Measurements from ENCODE around the gene MTPN. TPM values are rescaled to one million over a fixed set of nuclear protein-coding genes. Genes with fewer than 3 reads are reported as not detected.

MTPN gene
- total and polyA plus RNA-seq, 10 of the 15 experiments (the other 5 are each of a cell fraction or from before 2014, with no cell fraction given) = 38.7 to 146 (median 85.4) TPM

GRCh38 chr7:135980665-135981180, 3.6 kb upstream of the MTPN start (continued):
- TF ChIP-seq, protein P1, sequence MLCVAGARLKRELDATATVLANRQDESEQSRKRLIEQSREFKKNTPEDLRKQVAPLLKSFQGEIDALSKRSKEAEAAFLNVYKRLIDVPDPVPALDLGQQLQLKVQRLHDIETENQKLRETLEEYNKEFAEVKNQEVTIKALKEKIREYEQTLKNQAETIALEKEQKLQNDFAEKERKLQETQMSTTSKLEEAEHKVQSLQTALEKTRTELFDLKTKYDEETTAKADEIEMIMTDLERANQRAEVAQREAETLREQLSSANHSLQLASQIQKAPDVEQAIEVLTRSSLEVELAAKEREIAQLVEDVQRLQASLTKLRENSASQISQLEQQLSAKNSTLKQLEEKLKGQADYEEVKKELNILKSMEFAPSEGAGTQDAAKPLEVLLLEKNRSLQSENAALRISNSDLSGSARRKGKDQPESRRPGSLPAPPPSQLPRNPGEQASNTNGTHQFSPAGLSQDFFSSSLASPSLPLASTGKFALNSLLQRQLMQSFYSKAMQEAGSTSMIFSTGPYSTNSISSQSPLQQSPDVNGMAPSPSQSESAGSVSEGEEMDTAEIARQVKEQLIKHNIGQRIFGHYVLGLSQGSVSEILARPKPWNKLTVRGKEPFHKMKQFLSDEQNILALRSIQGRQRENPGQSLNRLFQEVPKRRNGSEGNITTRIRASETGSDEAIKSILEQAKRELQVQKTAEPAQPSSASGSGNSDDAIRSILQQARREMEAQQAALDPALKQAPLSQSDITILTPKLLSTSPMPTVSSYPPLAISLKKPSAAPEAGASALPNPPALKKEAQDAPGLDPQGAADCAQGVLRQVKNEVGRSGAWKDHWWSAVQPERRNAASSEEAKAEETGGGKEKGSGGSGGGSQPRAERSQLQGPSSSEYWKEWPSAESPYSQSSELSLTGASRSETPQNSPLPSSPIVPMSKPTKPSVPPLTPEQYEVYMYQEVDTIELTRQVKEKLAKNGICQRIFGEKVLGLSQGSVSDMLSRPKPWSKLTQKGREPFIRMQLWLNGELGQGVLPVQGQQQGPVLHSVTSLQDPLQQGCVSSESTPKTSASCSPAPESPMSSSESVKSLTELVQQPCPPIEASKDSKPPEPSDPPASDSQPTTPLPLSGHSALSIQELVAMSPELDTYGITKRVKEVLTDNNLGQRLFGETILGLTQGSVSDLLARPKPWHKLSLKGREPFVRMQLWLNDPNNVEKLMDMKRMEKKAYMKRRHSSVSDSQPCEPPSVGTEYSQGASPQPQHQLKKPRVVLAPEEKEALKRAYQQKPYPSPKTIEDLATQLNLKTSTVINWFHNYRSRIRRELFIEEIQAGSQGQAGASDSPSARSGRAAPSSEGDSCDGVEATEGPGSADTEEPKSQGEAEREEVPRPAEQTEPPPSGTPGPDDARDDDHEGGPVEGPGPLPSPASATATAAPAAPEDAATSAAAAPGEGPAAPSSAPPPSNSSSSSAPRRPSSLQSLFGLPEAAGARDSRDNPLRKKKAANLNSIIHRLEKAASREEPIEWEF (IDR thresholded peaks at IDR 0.05; ENCODE audit: insufficient replicate concordance, low read depth, low read length) = no peak
- no peak for TF ChIP-seq RAD51 (IDR thresholded peaks at IDR 0.05)
- TF ChIP-seq PRDM15 (CRISPR knock-in tag; IDR thresholded peaks at IDR 0.05) = no peak
- TF ChIP-seq ESRRA (IDR thresholded peaks at IDR 0.05; ENCODE audit: low read length) = no peak
- no peak for TF ChIP-seq FOXM1 (IDR thresholded peaks at IDR 0.05; ENCODE audit: low read depth, low read length)
- TF ChIP-seq SIX5 (IDR thresholded peaks at IDR 0.05; ENCODE audit: low read depth, low read length, severe bottlenecking) = no peak
- TF ChIP-seq, protein P2, sequence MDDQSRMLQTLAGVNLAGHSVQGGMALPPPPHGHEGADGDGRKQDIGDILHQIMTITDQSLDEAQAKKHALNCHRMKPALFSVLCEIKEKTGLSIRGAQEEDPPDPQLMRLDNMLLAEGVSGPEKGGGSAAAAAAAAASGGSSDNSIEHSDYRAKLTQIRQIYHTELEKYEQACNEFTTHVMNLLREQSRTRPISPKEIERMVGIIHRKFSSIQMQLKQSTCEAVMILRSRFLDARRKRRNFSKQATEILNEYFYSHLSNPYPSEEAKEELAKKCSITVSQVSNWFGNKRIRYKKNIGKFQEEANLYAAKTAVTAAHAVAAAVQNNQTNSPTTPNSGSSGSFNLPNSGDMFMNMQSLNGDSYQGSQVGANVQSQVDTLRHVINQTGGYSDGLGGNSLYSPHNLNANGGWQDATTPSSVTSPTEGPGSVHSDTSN (IDR thresholded peaks at IDR 0.05; ENCODE audit: insufficient replicate concordance, low read depth, low read length) = peak; percentile 91
- TF ChIP-seq, protein P3, sequence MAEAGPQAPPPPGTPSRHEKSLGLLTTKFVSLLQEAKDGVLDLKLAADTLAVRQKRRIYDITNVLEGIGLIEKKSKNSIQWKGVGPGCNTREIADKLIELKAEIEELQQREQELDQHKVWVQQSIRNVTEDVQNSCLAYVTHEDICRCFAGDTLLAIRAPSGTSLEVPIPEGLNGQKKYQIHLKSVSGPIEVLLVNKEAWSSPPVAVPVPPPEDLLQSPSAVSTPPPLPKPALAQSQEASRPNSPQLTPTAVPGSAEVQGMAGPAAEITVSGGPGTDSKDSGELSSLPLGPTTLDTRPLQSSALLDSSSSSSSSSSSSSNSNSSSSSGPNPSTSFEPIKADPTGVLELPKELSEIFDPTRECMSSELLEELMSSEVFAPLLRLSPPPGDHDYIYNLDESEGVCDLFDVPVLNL (IDR thresholded peaks at IDR 0.05; ENCODE audit: low read depth, low read length) = no peak
- no peak for TF ChIP-seq HCFC1 (IDR thresholded peaks at IDR 0.05; ENCODE audit: low read length)
- TF ChIP-seq MTA2 (IDR thresholded peaks at IDR 0.05; ENCODE audit: low read depth) = peak; percentile 56; the same call in 1 of the 2 replicates
- TF ChIP-seq, protein P4, sequence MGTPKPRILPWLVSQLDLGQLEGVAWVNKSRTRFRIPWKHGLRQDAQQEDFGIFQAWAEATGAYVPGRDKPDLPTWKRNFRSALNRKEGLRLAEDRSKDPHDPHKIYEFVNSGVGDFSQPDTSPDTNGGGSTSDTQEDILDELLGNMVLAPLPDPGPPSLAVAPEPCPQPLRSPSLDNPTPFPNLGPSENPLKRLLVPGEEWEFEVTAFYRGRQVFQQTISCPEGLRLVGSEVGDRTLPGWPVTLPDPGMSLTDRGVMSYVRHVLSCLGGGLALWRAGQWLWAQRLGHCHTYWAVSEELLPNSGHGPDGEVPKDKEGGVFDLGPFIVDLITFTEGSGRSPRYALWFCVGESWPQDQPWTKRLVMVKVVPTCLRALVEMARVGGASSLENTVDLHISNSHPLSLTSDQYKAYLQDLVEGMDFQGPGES (IDR thresholded peaks at IDR 0.05) = no peak
- no peak for TF ChIP-seq SUZ12 (IDR thresholded peaks at IDR 0.05; ENCODE audit: unreplicated experiment)
- TF ChIP-seq BRCA1 (IDR thresholded peaks at IDR 0.05; ENCODE audit: low read depth, low read length) = no peak
- no peak for TF ChIP-seq NR2C2 (IDR thresholded peaks at IDR 0.05; ENCODE audit: borderline replicate concordance, control insufficient read depth, insufficient read length, low read depth)
- TF ChIP-seq BCL11A (IDR thresholded peaks at IDR 0.05; ENCODE audit: low read depth, low read length) = no peak
- no peak; a peak in 1 of 4 replicates for TF ChIP-seq IKZF2 (IDR thresholded peaks at IDR 0.05)
- TF ChIP-seq NFYB (IDR thresholded peaks at IDR 0.05; ENCODE audit: insufficient read depth, low read depth, low read length) = peak; percentile 83
- no peak for TF ChIP-seq BHLHE40 (IDR thresholded peaks at IDR 0.05; ENCODE audit: borderline replicate concordance in 1 of 2, low read depth in 2 of 2, low read length in 1 of 2)

Measured in GM12878 (cell line).